HG02884 (cell line): Measurements from ENCODE around the gene PKIB.
A peak's percentile ranks its signal among the peaks of the same experiment; 100 is the strongest.
"Not testable (repeated sequence)": the region's sequence is repeated elsewhere in the genome, so short reads cannot be mapped to it uniquely, and the experiment has no call there.

Source experiments
- ATAC-seq: cut with Tn5 transposase; IDR thresholded peaks from one replicate; pipeline ENCODE4 v1.9.1; 2021; ENCODE audit warnings: mild to moderate bottlenecking, moderate library complexity; ENCODE audit not compliant: unreplicated experiment

The PKIB gene

GRCh38 chr6:122736616-122737015 is 126.4 kb downstream of the PKIB start:
- ATAC-seq: no peak

- ATAC-seq: no peak
Observed at GRCh38 chr6:122740091-122740490, 129.9 kb downstream of the PKIB start.

GRCh38 chr6:122740936-122741335 is 130.7 kb downstream of the PKIB start:
- ATAC-seq: no peak

- not testable (repeated sequence) for ATAC-seq
Observed at GRCh38 chr6:122744247-122744646, 134.0 kb downstream of the PKIB start.

GRCh38 chr6:122744856-122745255 is 134.7 kb downstream of the PKIB start:
- ATAC-seq: not testable (repeated sequence)

GRCh38 chr6:122746688-122747087 is 136.5 kb downstream of the PKIB start:
- ATAC-seq: no peak

GRCh38 chr6:122747573-122747972 is 137.4 kb downstream of the PKIB start:
- ATAC-seq: no peak

- not testable (repeated sequence) for ATAC-seq
Observed at GRCh38 chr6:122748945-122749344, 138.7 kb downstream of the PKIB start.

- no peak for ATAC-seq
Observed at GRCh38 chr6:122749451-122750050, 139.3 kb downstream of the PKIB start.

- ATAC-seq: peak; percentile 84
Observed at GRCh38 chr6:122751326-122751725, 141.1 kb downstream of the PKIB start.

- ATAC-seq: no peak
Observed at GRCh38 chr6:122752459-122752858, 142.3 kb downstream of the PKIB start.

- no peak for ATAC-seq
Observed at GRCh38 chr6:122753000-122753687, 142.9 kb downstream of the PKIB start.

GRCh38 chr6:122753688-122754056 is 143.5 kb downstream of the PKIB start:
- ATAC-seq: no peak

GRCh38 chr6:122754191-122754731 is 144.1 kb downstream of the PKIB start:
- no peak for ATAC-seq

GRCh38 chr6:122755901-122756300 is 145.7 kb downstream of the PKIB start:
- ATAC-seq: no peak

- peak; percentile 99 for ATAC-seq
Observed at GRCh38 chr6:122758927-122759334, 148.7 kb downstream of the PKIB start.

GRCh38 chr6:122760330-122760729 is 150.1 kb downstream of the PKIB start:
- ATAC-seq: no peak

GRCh38 chr6:122766256-122766655 is 156.1 kb downstream of the PKIB start:
- no peak for ATAC-seq

GRCh38 chr6:122770835-122771601 is 160.8 kb downstream of the PKIB start:
- no peak for ATAC-seq

- no peak for ATAC-seq
Observed at GRCh38 chr6:122772724-122773415, 162.7 kb downstream of the PKIB start.
